GM12872 (cell line): ENCODE measurements around the gene UBAC2.

Experiments
- TF ChIP-seq, protein P1 (sequence below): IDR thresholded peaks from 3 replicates; pipeline ENCODE4 v1.5.1; 2011; ENCODE audit warnings: low read depth, mild to moderate bottlenecking, low read length, moderate library complexity; ENCODE audit not compliant: insufficient read depth

The UBAC2 gene, protein sequence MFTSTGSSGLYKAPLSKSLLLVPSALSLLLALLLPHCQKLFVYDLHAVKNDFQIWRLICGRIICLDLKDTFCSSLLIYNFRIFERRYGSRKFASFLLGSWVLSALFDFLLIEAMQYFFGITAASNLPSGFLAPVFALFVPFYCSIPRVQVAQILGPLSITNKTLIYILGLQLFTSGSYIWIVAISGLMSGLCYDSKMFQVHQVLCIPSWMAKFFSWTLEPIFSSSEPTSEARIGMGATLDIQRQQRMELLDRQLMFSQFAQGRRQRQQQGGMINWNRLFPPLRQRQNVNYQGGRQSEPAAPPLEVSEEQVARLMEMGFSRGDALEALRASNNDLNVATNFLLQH

DNA sequence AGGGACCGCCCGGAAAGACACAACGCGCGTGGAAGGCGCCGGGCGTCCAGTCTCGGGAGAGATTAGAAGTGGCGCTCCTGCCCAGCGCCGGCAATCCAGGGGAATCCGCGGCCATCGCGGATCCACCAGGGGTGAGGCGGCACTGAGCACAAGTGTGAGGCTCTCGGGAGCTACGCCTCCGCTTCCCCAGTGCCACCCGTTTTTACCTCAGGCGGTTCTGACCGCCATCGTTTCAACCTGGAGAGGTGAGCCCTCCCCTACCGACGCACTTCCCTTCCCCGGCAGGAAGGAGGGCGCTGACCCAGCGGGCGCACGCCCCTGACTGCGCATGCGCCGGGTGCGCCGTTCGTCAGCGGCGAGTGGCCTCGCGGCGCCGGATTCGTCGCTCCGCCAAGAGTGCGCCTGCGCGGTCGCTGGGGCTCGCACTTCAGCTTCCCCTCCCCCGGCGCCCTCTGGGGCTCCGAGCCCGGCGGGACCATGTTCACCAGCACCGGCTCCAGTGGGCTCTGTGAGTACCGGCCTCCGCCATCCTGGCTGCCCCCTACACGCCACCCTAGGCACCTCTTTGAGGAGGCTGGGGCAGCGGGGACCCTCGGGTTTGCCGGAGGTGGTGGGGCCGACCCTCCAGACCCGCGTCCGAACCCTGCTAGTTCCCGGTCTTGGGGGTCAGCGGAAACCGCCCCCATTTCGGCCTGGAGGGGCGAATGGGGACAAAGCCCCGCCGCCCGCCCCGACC is at the start of gene UBAC2:
Gene UBAC2 (plus strand): TSS at position 423 of the 736 bp plus-strand sequence. CDS start 55 bp downstream, at position 478.
- TF ChIP-seq, protein P1, sequence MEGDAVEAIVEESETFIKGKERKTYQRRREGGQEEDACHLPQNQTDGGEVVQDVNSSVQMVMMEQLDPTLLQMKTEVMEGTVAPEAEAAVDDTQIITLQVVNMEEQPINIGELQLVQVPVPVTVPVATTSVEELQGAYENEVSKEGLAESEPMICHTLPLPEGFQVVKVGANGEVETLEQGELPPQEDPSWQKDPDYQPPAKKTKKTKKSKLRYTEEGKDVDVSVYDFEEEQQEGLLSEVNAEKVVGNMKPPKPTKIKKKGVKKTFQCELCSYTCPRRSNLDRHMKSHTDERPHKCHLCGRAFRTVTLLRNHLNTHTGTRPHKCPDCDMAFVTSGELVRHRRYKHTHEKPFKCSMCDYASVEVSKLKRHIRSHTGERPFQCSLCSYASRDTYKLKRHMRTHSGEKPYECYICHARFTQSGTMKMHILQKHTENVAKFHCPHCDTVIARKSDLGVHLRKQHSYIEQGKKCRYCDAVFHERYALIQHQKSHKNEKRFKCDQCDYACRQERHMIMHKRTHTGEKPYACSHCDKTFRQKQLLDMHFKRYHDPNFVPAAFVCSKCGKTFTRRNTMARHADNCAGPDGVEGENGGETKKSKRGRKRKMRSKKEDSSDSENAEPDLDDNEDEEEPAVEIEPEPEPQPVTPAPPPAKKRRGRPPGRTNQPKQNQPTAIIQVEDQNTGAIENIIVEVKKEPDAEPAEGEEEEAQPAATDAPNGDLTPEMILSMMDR: 0 out of 3 replicates have a peak, but pooled peaks have one; percentile 4

DNA sequence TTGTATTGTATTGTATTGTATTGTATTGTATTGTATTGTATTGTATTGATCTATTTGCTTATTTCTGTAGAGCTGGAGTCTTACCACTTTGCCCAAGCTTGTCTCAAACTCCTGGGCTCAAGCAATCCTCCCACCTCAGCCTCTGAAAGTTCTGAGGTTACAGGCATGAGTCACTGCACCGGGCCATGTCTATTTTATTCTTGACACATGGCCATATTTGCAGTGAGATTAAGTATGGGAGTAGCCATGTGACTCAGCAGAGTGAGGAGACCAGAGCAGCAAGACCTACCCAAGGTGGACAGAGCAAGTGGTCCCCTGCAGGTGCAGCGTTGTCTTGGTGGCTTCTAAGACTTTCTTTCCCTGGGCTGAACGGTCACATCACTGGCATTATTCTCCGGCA is 49.1 kb upstream of the UBAC2 start:
- TF ChIP-seq, protein P1: no peak

DNA sequence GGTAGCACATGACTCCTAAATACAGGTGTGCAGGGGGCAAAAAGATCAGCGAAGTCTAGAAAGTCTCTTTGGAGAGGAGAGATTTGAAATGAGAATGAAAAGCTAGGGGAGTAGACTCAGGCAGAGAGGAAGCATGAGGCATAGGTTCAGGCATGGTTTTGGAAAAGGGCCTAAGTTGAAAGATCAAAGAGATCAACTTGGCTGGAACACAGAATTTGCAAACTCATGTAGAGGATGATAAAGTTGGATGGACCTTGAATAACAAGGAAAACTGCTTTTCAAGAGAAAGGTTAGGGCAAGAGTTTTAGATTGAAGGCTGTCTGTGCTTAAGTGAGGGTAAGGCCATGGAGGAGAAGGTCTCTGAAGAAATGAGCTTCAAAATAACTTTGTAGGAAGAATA is 47.4 kb upstream of the UBAC2 start:
- TF ChIP-seq, protein P1: no peak

DNA sequence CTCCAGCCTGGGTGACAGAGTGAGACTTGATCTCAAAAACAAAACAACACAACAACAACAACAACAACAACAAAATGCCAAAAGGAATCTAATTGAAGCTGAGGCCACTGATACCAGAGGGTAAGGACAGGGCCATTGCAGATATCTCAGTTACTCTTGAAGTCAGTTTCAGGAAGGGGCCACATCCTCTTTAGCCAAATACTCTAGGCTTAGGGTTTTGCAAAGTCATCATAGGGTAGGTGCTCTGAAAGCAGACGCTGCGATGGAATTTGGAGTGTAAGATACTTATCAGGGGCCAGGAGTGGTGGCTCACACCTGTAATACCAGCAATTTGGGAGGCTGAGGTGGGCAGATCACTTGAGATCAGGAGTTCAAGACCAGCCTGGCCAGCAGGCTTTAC is 46.6 kb upstream of the UBAC2 start:
- TF ChIP-seq, protein P1: no peak

DNA sequence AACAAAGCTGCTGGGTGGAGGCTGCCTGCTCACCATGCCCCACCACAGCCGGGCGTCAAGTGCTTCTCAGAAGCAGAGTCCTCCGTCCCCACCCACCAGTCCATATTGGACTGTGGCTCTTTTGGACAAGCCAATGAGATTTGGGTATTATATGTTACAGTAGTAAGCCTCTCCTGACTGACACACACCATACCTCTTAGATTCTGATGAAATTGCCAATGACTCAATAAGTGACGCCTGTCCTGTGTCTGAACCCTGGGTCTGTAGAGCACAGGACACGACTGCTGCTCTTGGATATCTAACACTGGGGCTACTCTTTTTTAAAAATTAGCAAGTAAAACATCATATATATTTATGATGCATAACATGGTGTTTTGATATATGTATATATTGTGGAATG is 44.8 kb upstream of the UBAC2 start:
- TF ChIP-seq, protein P1: no peak

DNA sequence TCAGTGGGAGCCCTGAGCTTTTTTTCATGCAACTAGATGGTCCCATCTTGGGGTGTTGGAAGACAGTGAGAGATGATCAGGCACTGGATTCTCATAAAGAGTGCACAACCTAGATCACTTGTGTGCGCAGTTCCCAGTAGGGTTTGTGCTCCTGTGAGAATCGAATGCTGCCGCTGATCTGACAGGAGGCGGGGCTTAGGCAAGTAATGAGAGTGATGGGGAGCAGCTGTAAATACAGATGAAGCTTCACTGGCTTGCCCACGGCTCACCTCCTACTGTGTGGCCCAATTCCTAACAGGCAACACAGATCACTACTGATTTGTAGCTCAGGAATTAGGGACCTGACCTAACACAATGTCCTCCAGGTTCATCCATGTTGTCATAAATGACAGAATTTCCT is 43.6 kb upstream of the UBAC2 start:
- TF ChIP-seq, protein P1: no peak

DNA sequence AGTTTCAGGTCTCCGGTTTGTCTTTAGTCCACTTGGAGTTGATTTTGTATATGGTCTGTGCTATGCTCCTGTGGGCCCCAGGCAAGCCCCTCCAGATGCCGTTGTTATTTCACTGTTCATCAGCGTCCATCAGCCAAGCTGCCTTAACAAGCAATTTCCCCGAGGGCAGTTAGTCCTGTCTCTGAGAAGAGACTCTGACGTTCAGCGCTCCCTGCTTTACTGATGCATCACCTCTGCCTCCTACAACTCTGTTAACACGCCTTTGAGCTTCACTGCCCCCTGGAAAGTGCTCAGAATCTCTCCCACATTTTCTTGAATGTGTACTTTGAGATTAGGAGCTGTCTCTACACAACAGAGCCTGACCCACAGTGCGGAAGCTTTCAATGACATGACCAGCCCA is 41.8 kb upstream of the UBAC2 start:
- TF ChIP-seq, protein P1: no peak
